ENCODE data around the gene CENPP.

- TF ChIP-seq, protein P1, sequence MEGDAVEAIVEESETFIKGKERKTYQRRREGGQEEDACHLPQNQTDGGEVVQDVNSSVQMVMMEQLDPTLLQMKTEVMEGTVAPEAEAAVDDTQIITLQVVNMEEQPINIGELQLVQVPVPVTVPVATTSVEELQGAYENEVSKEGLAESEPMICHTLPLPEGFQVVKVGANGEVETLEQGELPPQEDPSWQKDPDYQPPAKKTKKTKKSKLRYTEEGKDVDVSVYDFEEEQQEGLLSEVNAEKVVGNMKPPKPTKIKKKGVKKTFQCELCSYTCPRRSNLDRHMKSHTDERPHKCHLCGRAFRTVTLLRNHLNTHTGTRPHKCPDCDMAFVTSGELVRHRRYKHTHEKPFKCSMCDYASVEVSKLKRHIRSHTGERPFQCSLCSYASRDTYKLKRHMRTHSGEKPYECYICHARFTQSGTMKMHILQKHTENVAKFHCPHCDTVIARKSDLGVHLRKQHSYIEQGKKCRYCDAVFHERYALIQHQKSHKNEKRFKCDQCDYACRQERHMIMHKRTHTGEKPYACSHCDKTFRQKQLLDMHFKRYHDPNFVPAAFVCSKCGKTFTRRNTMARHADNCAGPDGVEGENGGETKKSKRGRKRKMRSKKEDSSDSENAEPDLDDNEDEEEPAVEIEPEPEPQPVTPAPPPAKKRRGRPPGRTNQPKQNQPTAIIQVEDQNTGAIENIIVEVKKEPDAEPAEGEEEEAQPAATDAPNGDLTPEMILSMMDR (IDR thresholded peaks at IDR 0.05), result no peak
- no peak for TF ChIP-seq POLR2A (IDR thresholded peaks at IDR 0.05)
These were observed 233.0 kb downstream of the CENPP start for GRCh38 chr9:92558612-92559374.
